GM18511 (cell line): ENCODE measurements around the gene SPATA1.
A peak's percentile ranks its signal among the peaks of the same experiment; 100 is the strongest.
"Not testable (repeated sequence)": the region's sequence is repeated elsewhere in the genome, so short reads cannot be mapped to it uniquely, and the experiment has no call there.

ENCODE experiments used
- ATAC-seq: cut with Tn5 transposase; IDR thresholded peaks from one replicate; pipeline ENCODE4 v1.9.1; 2021; ENCODE audit warnings: mild to moderate bottlenecking, moderate library complexity; ENCODE audit not compliant: unreplicated experiment

SPATA1 gene

GRCh38 chr1:84584126-84584525 lies 77.9 kb downstream of the SPATA1 start:
- ATAC-seq, result peak; percentile 56

- ATAC-seq, result no peak
These were observed 79.6 kb downstream of the SPATA1 start for GRCh38 chr1:84585803-84586202.

GRCh38 chr1:84587099-84587498 lies 80.9 kb downstream of the SPATA1 start:
- no peak for ATAC-seq

- not testable (repeated sequence) for ATAC-seq
These were observed 88.8 kb downstream of the SPATA1 start for GRCh38 chr1:84594959-84595358.

- ATAC-seq, result no peak
These were observed 90.8 kb downstream of the SPATA1 start for GRCh38 chr1:84597011-84597410.

GRCh38 chr1:84598418-84598817 lies 92.2 kb downstream of the SPATA1 start:
- peak; percentile 1 for ATAC-seq

- peak; percentile 84 for ATAC-seq
These were observed 92.9 kb downstream of the SPATA1 start for GRCh38 chr1:84598846-84599741.

GRCh38 chr1:84600796-84601195 lies 94.6 kb downstream of the SPATA1 start:
- ATAC-seq, result no peak

- no peak for ATAC-seq
These were observed 97.0 kb downstream of the SPATA1 start for GRCh38 chr1:84603223-84603622.

GRCh38 chr1:84603941-84604830 lies 98.0 kb downstream of the SPATA1 start:
- no peak for ATAC-seq

- ATAC-seq, result no peak
These were observed 99.0 kb downstream of the SPATA1 start for GRCh38 chr1:84605157-84605556.

- ATAC-seq, result no peak
These were observed 100.8 kb downstream of the SPATA1 start for GRCh38 chr1:84606977-84607376.

GRCh38 chr1:84611091-84611490 lies 104.9 kb downstream of the SPATA1 start:
- ATAC-seq, result no peak

GRCh38 chr1:84611796-84612195 lies 105.6 kb downstream of the SPATA1 start:
- no peak for ATAC-seq

GRCh38 chr1:84613026-84613425 lies 106.8 kb downstream of the SPATA1 start:
- ATAC-seq, result no peak

- ATAC-seq, result no peak
These were observed 107.7 kb downstream of the SPATA1 start for GRCh38 chr1:84613887-84614286.

GRCh38 chr1:84615790-84616189 lies 109.6 kb downstream of the SPATA1 start:
- ATAC-seq, result no peak
